IMR-90 (cell line): Measurements from ENCODE around the gene ELMO1. TPM values are rescaled to one million over a fixed set of nuclear protein-coding genes. Genes with fewer than 3 reads are reported as not detected.

Source experiments
- ATAC-seq: fragments of 200-7000 bp; cut with Tn5 transposase; 2 replicates; pipeline ENCODE4 v1.9.1; 2020; ENCODE audit warnings: low read depth, mild to moderate bottlenecking, moderate library complexity
- BruUV-seq: library from RNA; stranded (reverse); fragments of 400-500 nt; replicated peaks from 2 replicates; lab custom pipeline; 2021; lab: Mats Ljungman, UMichigan
- CTCF ChIA-PET: fragments of 300-600 bp; formaldehyde crosslinking; extraction: SDS; loops from one replicate; lab custom pipeline; 2021; ENCODE audit warnings: antibody characterized with exemption; lab: Yijun Ruan, JAX
- POLR2A ChIA-PET: fragments of 300-600 bp; sonication (Branson Sonifier 250); formaldehyde crosslinking; loops from one replicate; lab custom pipeline; 2022; ENCODE audit warnings: antibody characterized with exemption; ENCODE audit not compliant: unreplicated experiment; lab: Charles Lee
- DNase-seq: peaks from one replicate; pipeline ENCODE4 v3.0.0; 2013
- H2AFZ ChIP-seq: replicated peaks from 2 replicates; pipeline ENCODE3; 2013; ENCODE audit warnings: low read length, mild to moderate bottlenecking; ENCODE audit not compliant: poor library complexity
- H2AK5ac ChIP-seq: 2 replicates; pipeline ENCODE4 v1.6.1; 2013; ENCODE audit warnings: low read depth, low read length, inconsistent platforms
- H2AK9ac ChIP-seq: replicated peaks from 2 replicates; pipeline ENCODE3; 2013; ENCODE audit warnings: mild to moderate bottlenecking, low read depth, low read length, moderate library complexity; ENCODE audit not compliant: poor library complexity
- H2BK120ac ChIP-seq: 2 replicates; pipeline ENCODE4 v1.6.1; 2013; ENCODE audit warnings: low read depth, low read length, inconsistent platforms
- H2BK15ac ChIP-seq: 3 replicates; pipeline ENCODE4 v1.6.1; 2013; ENCODE audit warnings: low read depth, low read length, inconsistent platforms
- H2BK20ac ChIP-seq: 2 replicates; pipeline ENCODE4 v1.6.1; 2013; ENCODE audit warnings: low read depth, mild to moderate bottlenecking, inconsistent platforms, low read length, moderate library complexity
- H2BK5ac ChIP-seq: 2 replicates; pipeline ENCODE4 v1.6.1; 2013; ENCODE audit warnings: mild to moderate bottlenecking, low read depth, low read length, inconsistent platforms; ENCODE audit not compliant: poor library complexity, severe bottlenecking
- H3K14ac ChIP-seq: replicated peaks from 2 replicates; pipeline ENCODE4 v1.6.1; 2013; ENCODE audit warnings: low read depth, low read length, inconsistent platforms
- H3K18ac ChIP-seq: 2 replicates; pipeline ENCODE4 v1.6.1; 2013; ENCODE audit warnings: low read depth, low read length, control low read depth
- H3K23ac ChIP-seq: 2 replicates; pipeline ENCODE4 v1.6.1; 2013; ENCODE audit warnings: low read depth, low read length, inconsistent platforms
- H3K27ac ChIP-seq: 2 replicates; pipeline ENCODE4 v1.5.1; 2013; ENCODE audit warnings: mild to moderate bottlenecking, control low read depth, low read length; ENCODE audit not compliant: insufficient read depth
- H3K27me3 ChIP-seq: 2 replicates; pipeline ENCODE4 v1.6.1; 2013; ENCODE audit warnings: low read length; ENCODE audit not compliant: control insufficient read depth, insufficient read depth
- H3K36me3 ChIP-seq: 2 replicates; pipeline ENCODE4 v1.6.1; 2013; ENCODE audit warnings: low read length, mixed read lengths; ENCODE audit not compliant: control insufficient read depth, insufficient read depth
- H3K4ac ChIP-seq: 2 replicates; pipeline ENCODE4 v1.6.1; 2013; ENCODE audit warnings: low read depth, low read length, inconsistent platforms
- H3K4me1 ChIP-seq: 2 replicates; pipeline ENCODE4 v1.6.1; 2013; ENCODE audit warnings: low read length, mixed read lengths; ENCODE audit not compliant: control insufficient read depth, insufficient read depth
- H3K4me2 ChIP-seq: 2 replicates; pipeline ENCODE4 v1.6.1; 2013; ENCODE audit warnings: low read depth, mild to moderate bottlenecking, control low read depth, low read length, moderate library complexity
- H3K4me3 ChIP-seq: 2 replicates; pipeline ENCODE4 v1.5.1; 2013; ENCODE audit warnings: low read depth, mild to moderate bottlenecking, control low read depth, low read length, moderate library complexity; ENCODE audit not compliant: insufficient read depth
- H3K56ac ChIP-seq: 2 replicates; pipeline ENCODE4 v1.6.1; 2013; ENCODE audit warnings: low read length, inconsistent platforms; ENCODE audit not compliant: insufficient read depth; ENCODE audit errors: extremely low read depth
- H3K79me1 ChIP-seq, 2 experiments: 2 replicates each; pipeline ENCODE4 v1.6.1; 2013; ENCODE audit warnings: low read length in 2 of 2, inconsistent platforms in 1 of 2, low read depth in 1 of 2
- H3K9ac ChIP-seq: 2 replicates; pipeline ENCODE4 v1.6.1; 2013; ENCODE audit warnings: low read depth, low read length, control low read depth
- H3K9me1 ChIP-seq: 2 replicates; pipeline ENCODE4 v1.6.1; 2013; ENCODE audit warnings: low read length, inconsistent platforms; ENCODE audit not compliant: insufficient read depth
- H3K9me3 ChIP-seq: 2 replicates; pipeline ENCODE4 v1.6.1; 2013; ENCODE audit warnings: low read length; ENCODE audit not compliant: control insufficient read depth, insufficient read depth
- H4K20me1 ChIP-seq: 2 replicates; pipeline ENCODE4 v1.6.1; 2013; ENCODE audit warnings: low read length, inconsistent platforms; ENCODE audit not compliant: insufficient read depth
- H4K5ac ChIP-seq: 2 replicates; pipeline ENCODE4 v1.6.1; 2013; ENCODE audit warnings: mild to moderate bottlenecking, low read depth, low read length, control low read depth
- H4K8ac ChIP-seq, 2 experiments: 2 replicates each; pipeline ENCODE4 v1.6.1; 2013; ENCODE audit warnings: low read depth in 2 of 2, low read length in 2 of 2, control low read depth in 1 of 2, inconsistent platforms in 1 of 2
- H4K91ac ChIP-seq: 2 replicates; pipeline ENCODE4 v1.6.1; 2013; ENCODE audit warnings: low read depth, low read length, inconsistent platforms; ENCODE audit not compliant: insufficient read depth
- BHLHE40 ChIP-seq: fragments of 150-350 bp; IDR thresholded peaks from 2 replicates; pipeline ENCODE4 v1.6.1; 2016; ENCODE audit warnings: mild to moderate bottlenecking, low read depth, low read length
- CEBPB ChIP-seq: IDR thresholded peaks from 2 replicates; pipeline ENCODE4 v1.6.1; 2012; ENCODE audit warnings: low read depth, low read length, improper control_type of control experiment
- CHD1 ChIP-seq: IDR thresholded peaks from 2 replicates; pipeline ENCODE4 v1.6.1; 2012; ENCODE audit warnings: low read depth, low read length, improper control_type of control experiment
- FOS ChIP-seq: fragments of 150-350 bp; IDR thresholded peaks from 2 replicates; pipeline ENCODE4 v1.6.1; 2016; ENCODE audit warnings: low read depth, low read length
- MAFK ChIP-seq: IDR thresholded peaks from 2 replicates; pipeline ENCODE4 v1.6.1; 2012; ENCODE audit warnings: low read depth, low read length, improper control_type of control experiment
- MAZ ChIP-seq: IDR thresholded peaks from 2 replicates; pipeline ENCODE4 v1.6.1; 2012; ENCODE audit warnings: low read depth, mild to moderate bottlenecking, low read length, improper control_type of control experiment, moderate library complexity, borderline replicate concordance
- MXI1 ChIP-seq: IDR thresholded peaks from 2 replicates; pipeline ENCODE4 v1.6.1; 2012; ENCODE audit warnings: low read depth, mild to moderate bottlenecking, low read length, moderate library complexity, borderline replicate concordance
- NFE2L2 ChIP-seq: fragments of 150-350 bp; IDR thresholded peaks from 2 replicates; pipeline ENCODE4 v1.6.1; 2016; ENCODE audit warnings: low read depth, mild to moderate bottlenecking, low read length
- POLR2A ChIP-seq: IDR thresholded peaks from 2 replicates; pipeline ENCODE4 v1.6.1; 2012; ENCODE audit warnings: mild to moderate bottlenecking, low read depth, low read length
- RAD21 ChIP-seq: IDR thresholded peaks from 2 replicates; pipeline ENCODE4 v1.6.1; 2012; ENCODE audit warnings: low read length, improper control_type of control experiment
- RCOR1 ChIP-seq: IDR thresholded peaks from 2 replicates; pipeline ENCODE4 v1.6.1; 2012; ENCODE audit warnings: mild to moderate bottlenecking, low read length, improper control_type of control experiment; ENCODE audit not compliant: insufficient replicate concordance
- RFX5 ChIP-seq: IDR thresholded peaks from 2 replicates; pipeline ENCODE4 v1.8.0; 2012; ENCODE audit warnings: low read depth, mild to moderate bottlenecking, low read length, moderate library complexity
- SMC3 ChIP-seq: fragments of 150-350 bp; IDR thresholded peaks from 2 replicates; pipeline ENCODE4 v1.6.1; 2016; ENCODE audit warnings: low read depth, mild to moderate bottlenecking, antibody characterized with exemption, low read length, moderate library complexity
- dilution Hi-C: fragments of 300-500 bp; cut with HindIII; formaldehyde crosslinking; loops from one replicate; pipeline ENCODE4 v1.14.3; 2018; ENCODE audit warnings: low sequenced_read_pairs; ENCODE audit not compliant: unreplicated experiment
- in situ Hi-C: fragments of 300-500 bp; cut with MboI; formaldehyde crosslinking; loops from 3 replicates; pipeline ENCODE4 v1.14.3; 2019; ENCODE audit warnings: low sequenced_read_pairs, inconsistent platforms, mixed read lengths
- intact Hi-C: fragments of 100-400 bp; cut with micrococcal nuclease; formaldehyde crosslinking; loops from 2 replicates; pipeline ENCODE4 v1.10.0; 2022
- polyA plus RNA-seq, 3 experiments: library from polyadenylated mRNA; depleted of rRNA; stranded (reverse); fragments of >200 nt; gene quantifications; 2 replicates each; pipeline ENCODE4 v1.2.3, GENCODE V29; 2012; ENCODE audit warnings: low replicate concordance in 1 of 3
- total RNA-seq: library from RNA; depleted of rRNA; stranded (reverse); fragments of >200 nt; gene quantifications from 2 replicates; pipeline ENCODE4 v1.2.3, GENCODE V29; 2012
- TF ChIP-seq, protein P1 (sequence below): fragments of 150-350 bp; IDR thresholded peaks from 2 replicates; pipeline ENCODE4 v1.6.1; 2017; ENCODE audit warnings: mild to moderate bottlenecking, antibody characterized with exemption, low read length, low read depth
- TF ChIP-seq, protein P2 (sequence below): fragments of 150-350 bp; IDR thresholded peaks from 2 replicates; pipeline ENCODE4 v1.6.1; 2016; ENCODE audit warnings: low read depth, mild to moderate bottlenecking, low read length, moderate library complexity, borderline replicate concordance
- TF ChIP-seq, protein P3 (sequence below): conservative IDR thresholded peaks from 2 replicates; pipeline ENCODE4 v1.5.1; 2012; ENCODE audit warnings: mild to moderate bottlenecking, low read depth, low read length, improper control_type of control experiment

ELMO1 gene
- total and polyA plus RNA-seq, 2 of the 4 experiments (the other 2 are of a cell fraction): 0.03 TPM; not detected in 1

DNA sequence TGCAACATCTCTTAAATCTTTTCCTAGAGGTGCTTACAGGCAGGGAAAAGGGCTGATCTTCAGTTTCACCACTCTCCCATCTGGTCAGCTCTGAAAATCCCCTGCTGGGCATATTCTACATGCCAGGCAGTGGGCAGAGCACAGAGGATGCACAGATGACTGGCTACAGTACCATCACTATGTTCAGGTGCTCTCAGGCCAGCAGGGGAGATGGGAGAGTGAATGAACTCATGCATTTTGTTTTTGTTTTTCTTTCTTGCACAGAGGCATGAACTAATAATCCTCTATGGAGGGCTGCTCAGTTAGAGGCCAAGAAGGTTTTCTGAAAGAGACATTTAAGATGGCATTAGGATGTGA is 19.3 kb downstream of the ELMO1 start:
- no peak overlapping the region for H3K4me2 ChIP-seq
- in situ Hi-C loops: no loop called here
- intact Hi-C loops: no loop called here
- no peak overlapping the region for H3K4ac ChIP-seq
- peaks cover 9% of the 10 kb centered on the region for H3K9me3 ChIP-seq
- dilution Hi-C loops: no loop called here
- ChIA-PET CTCF (no interaction called here), POLR2A (no interaction called here)
- no peak overlapping the region for H2AK9ac ChIP-seq
- H3K18ac ChIP-seq: no peak overlapping the region
- no peak overlapping the region for H2BK5ac ChIP-seq
- no peak overlapping the region for H4K91ac ChIP-seq
- no peaks in the 10 kb centered on the region for H3K27me3 ChIP-seq
- H3K36me3 ChIP-seq: no peaks in the 10 kb centered on the region
- no peaks in the 10 kb centered on the region for H3K79me1 ChIP-seq
- no peaks in the 10 kb centered on the region for H3K4me1 ChIP-seq
- H3K9ac ChIP-seq: no peak overlapping the region
- H3K9me1 ChIP-seq: no peaks in the 10 kb centered on the region
- no peak overlapping the region for H3K56ac ChIP-seq
- DNase-seq (no peak), ATAC-seq (no peak)
- H2BK120ac ChIP-seq: no peak overlapping the region
- H3K27ac ChIP-seq: no peak overlapping the region
- no peak overlapping the region for H2BK20ac ChIP-seq
- no peak overlapping the region for H3K14ac ChIP-seq
- no peak overlapping the region for H4K8ac ChIP-seq
- H2BK15ac ChIP-seq: no peak overlapping the region
- H4K5ac ChIP-seq: no peak overlapping the region
- no peak overlapping the region for H2AFZ ChIP-seq
- H3K4me3 ChIP-seq: no peak overlapping the region
- TF ChIP-seq MAFK: no peak
- no peak for TF ChIP-seq CEBPB
- no peak for TF ChIP-seq RAD21
- no peak for TF ChIP-seq RFX5
- TF ChIP-seq MAZ: no peak
- TF ChIP-seq NFE2L2: no peak
- TF ChIP-seq FOS: no peak
- TF ChIP-seq, protein P1, sequence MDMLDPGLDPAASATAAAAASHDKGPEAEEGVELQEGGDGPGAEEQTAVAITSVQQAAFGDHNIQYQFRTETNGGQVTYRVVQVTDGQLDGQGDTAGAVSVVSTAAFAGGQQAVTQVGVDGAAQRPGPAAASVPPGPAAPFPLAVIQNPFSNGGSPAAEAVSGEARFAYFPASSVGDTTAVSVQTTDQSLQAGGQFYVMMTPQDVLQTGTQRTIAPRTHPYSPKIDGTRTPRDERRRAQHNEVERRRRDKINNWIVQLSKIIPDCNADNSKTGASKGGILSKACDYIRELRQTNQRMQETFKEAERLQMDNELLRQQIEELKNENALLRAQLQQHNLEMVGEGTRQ: no peak
- TF ChIP-seq, protein P2, sequence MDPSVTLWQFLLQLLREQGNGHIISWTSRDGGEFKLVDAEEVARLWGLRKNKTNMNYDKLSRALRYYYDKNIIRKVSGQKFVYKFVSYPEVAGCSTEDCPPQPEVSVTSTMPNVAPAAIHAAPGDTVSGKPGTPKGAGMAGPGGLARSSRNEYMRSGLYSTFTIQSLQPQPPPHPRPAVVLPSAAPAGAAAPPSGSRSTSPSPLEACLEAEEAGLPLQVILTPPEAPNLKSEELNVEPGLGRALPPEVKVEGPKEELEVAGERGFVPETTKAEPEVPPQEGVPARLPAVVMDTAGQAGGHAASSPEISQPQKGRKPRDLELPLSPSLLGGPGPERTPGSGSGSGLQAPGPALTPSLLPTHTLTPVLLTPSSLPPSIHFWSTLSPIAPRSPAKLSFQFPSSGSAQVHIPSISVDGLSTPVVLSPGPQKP: no peak
- TF ChIP-seq CHD1: no peak
- TF ChIP-seq, protein P3, sequence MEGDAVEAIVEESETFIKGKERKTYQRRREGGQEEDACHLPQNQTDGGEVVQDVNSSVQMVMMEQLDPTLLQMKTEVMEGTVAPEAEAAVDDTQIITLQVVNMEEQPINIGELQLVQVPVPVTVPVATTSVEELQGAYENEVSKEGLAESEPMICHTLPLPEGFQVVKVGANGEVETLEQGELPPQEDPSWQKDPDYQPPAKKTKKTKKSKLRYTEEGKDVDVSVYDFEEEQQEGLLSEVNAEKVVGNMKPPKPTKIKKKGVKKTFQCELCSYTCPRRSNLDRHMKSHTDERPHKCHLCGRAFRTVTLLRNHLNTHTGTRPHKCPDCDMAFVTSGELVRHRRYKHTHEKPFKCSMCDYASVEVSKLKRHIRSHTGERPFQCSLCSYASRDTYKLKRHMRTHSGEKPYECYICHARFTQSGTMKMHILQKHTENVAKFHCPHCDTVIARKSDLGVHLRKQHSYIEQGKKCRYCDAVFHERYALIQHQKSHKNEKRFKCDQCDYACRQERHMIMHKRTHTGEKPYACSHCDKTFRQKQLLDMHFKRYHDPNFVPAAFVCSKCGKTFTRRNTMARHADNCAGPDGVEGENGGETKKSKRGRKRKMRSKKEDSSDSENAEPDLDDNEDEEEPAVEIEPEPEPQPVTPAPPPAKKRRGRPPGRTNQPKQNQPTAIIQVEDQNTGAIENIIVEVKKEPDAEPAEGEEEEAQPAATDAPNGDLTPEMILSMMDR: no peak
- TF ChIP-seq RCOR1: no peak
- TF ChIP-seq POLR2A: no peak
- no peak for TF ChIP-seq BHLHE40
- TF ChIP-seq SMC3: no peak
- TF ChIP-seq MXI1: no peak
- H3K23ac ChIP-seq: no peak overlapping the region
- no peaks in the 10 kb centered on the region for H4K20me1 ChIP-seq
- no TSS peak for BruUV-seq
- H2AK5ac ChIP-seq: no peak overlapping the region
